T-helper 9 cell (primary cell): ENCODE measurements around the gene HDAC9.

Experiments
- DNase-seq: peaks from one replicate; pipeline ENCODE4 v3.0.0-alpha.2; 2020
- total RNA-seq, 2 donors: gene quantifications; one replicate each; lab custom pipeline; 2026; lab: John Stamatoyannopoulos, UW

The HDAC9 gene
- 1.4 to 4.8 reads per million in 2 donors for total RNA-seq

DNA sequence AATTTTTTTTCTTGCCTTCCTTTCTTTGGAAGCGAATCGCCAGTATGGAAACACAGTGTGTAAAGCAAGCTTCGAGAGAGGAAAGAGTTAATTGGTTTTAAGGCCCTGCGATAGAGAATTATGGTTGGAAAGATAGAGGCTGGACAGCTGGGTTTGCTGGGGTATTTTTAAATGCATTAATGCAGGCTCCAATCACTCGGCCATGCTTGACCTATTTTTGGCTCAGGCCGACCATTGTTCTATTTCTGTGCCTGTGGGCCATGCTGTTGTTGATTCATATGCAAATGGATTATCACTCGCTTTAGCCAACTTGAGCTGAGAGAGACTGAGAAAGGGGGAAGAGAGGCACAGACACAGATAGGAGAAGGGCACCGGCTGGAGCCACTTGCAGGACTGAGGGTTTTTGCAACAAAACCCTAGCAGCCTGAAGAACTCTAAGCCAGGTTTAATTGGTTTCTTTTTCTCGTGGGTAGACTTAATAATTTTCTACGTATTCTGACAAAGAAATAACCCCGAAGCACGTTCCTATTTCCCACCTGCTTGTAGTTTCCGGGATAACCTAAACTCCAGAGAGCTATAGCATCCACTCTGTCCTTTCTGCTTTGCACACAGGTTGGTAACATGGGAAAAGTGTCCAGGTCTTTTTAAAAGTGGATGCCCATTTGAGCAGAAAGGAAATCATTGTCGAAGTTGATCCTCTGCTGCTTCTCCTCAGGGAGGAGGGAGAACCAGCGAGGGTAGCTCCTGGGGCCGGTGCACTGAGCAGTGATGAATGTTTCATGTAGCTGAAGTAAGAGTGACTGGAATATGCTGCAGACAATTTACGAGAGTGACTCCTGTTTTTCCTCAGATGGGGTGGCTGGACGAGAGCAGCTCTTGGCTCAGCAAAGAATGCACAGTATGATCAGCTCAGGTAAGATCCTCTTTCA, at the start of gene HDAC9:
TSS of gene HDAC9 (plus strand) at position 338 of the 929 bp plus-strand sequence. CDS start at position 892, 554 bp downstream.
- DNase-seq = no peak

DNA sequence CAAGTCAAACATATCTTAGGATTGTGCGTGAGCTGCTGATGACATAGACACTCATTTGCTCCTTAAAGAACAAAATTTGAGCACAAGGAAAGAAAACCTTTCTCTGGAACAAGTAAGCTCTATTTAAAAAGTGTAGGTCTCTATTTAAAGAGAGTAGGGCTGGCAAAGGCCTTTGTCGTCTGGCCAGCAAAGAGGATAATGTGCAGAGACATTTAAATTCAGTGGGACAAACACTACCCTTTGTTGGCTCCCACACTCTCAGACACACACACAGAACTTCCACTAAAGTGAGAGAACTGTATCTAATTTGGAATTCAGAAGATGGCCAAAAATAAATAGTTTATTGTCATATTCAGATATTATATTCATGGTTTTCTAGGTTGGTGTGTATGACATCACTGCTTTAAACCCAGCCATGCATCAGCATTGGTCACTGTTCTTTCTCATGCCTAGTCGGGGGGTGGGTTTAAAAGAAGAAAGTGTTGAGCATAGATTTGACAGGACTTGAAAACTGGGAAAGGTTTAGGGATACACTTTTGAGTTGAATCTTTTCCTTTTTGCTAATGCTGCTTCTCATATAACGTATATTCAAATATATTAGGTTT, 49.5 kb upstream of the HDAC9 start:
- no peak for DNase-seq

DNA sequence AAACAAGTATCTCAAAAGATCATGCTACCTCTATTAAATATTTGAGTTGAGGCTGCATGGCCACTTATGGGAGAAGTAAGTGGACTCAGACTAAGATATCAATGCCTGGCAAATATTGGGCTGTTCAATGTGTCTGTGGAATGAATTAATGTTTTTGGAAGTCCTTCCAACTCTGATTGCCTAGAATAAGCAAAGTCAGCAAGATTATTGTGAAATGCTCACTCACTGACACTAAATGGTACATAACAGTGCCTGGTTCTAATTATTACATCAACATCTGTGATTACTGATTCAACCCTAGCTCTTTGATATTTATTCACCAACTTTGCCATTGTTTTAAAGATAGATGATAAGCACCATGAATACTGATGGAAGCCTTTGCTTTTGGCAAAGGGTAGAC, 45.5 kb upstream of the HDAC9 start:
- no peak for DNase-seq

DNA sequence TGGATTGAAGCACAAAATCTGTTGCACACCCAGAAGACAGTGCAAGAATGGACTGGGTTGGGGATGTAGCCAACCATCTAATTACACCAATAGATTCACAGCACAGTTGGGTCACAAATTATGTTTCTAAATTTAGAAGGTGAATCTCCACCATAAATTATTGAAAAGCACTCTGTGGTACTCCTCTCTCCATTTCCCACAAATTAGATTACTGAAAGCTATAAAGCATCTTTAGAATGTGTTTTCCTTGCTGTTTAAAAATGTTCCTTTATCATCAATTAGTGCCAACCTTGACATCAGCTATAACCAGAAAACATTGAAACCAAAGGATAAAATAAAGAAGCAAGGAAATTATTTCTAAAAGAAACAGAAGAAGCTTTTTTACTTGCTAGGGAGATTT, 39.9 kb upstream of the HDAC9 start:
- DNase-seq = no peak

DNA sequence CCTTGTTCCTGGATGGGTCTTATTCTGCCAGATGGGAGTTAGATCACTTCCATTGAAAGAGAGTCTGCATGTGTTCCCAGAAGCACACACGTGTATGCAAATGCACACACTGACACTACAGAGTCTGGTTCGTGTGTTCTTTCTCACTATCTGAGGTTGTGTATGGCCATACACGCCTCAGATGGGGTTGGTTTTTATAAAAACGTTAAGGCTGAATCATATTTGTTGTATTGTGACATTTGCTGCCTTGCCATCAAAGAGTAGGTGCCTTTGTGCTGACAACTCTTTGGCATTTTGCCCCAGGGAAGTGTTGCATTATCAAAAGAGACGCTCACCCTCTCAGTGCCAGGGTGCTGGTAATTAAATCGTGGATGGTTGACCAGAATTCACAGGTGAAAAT, 37.7 kb upstream of the HDAC9 start:
- DNase-seq = no peak

DNA sequence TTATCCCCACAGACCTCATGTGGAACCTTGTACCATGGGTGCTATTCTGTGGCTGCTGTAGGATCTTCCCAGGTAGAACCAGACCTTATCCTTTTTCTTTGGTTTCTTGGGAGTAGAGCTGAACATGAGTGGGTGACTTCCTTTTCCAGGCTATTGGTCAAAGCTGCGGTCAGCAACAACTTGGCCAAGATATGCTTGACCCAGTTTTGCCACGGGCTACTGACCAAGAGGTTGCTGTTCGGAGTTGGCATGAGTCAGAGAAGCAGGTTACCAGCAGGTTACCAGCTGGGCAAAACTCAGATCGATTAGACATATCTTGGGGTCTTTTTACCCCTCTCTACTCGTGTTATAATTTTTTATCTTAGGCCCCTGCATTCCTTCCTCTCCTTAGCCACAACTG, 36.7 kb upstream of the HDAC9 start:
- DNase-seq = no peak

DNA sequence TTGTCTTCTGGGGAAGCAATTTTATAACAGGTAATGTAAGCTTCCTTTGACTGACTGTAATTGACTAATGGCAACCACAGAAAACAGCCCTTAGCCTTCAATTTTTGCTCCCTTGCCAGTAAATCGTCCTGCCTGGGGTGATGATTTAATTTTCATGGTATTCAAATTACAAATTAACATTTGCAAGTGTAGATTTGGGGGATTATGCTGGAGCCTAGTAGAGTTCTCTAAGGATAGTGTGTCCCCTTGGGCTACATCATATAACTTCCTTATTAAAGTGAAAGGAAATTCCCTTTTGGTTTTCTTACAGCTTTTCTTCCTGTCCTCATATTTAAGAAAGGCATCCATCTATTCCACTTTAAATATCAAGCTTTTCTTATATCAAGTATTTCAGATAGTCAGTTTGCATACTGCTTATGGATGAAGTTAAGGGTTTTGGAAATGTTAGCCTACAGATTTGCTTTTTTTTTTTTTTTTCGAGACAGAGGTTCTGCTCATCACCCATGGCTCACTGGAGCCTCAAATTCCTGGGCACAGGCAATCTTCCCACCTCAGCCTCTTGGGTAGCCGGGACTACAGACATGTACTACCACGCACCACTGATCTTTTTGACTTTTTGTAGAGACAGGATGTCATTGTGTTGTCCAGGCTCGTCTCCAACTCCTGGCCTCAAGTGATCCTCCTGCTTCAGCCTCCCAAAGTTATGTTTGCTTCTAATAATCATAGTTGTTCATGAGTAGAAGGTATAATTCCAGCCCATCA, 35.9 kb upstream of the HDAC9 start:
- no peak for DNase-seq

DNA sequence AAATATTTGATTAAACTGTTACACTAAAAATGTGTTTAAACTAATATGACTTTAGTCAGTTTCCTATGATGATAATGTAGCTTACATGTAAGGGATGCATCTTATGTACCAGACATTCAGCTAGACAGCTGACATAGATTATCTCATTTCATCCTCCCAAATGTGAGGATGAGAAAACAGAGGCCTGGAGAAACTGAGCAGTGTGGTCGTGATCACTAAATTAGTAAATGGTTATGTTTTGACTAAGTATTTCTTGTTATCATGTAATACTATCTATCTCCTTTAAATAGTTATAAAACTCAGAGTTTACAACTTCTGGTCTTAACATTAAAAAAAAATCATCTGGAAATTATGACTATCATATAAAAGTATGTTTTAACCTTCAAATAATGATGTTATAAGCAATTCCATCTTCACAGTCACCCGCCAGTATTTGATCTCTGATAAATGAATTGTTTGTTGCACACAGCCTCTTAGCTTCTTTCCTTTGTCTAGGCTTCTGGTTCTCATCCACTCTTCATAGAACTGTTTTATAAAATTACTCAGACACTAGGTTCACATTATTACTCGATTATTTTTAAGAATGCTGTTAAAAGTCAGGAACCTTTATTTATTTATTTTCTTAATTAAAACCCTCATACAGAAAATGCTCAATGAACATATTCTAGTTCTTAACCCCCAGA, 33.6 kb upstream of the HDAC9 start:
- no peak for DNase-seq

DNA sequence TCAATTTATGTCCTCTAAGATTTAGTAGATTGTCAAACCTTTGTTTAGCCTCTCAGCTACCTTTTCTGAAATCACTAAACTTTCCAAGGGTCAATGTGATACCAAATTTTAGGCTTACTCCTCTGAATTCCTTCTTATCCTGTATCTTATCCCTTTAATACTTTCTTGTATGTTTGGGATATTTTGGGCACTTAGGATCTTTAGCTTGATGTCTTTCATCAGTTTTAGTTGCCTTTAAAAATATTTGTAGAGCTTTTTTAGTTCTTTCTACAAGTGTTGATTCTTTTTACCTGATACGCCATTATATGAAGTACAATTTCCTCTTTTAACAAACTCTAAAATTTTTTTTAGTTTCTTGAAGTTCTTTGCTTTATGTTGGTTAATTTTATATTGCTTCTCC, 30.7 kb upstream of the HDAC9 start:
- DNase-seq = no peak

DNA sequence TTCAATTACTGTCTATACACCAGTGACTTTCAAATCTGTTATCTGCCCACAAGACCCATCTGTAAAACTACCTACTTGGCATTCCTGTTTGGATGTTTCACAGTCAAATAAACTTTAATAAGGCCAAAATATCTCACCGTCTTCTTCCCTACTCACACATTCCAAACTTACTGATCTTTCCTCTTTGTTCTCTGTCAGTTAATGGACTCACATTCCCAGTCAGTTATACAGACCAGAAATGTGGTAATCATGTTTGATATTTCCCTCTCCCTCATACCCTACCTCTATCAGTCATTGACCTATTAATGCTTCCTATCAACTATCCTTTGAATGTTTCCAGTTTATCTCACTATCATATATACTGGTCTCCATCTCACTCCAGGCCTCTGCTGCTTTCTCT, 28.5 kb upstream of the HDAC9 start:
- DNase-seq = no peak

DNA sequence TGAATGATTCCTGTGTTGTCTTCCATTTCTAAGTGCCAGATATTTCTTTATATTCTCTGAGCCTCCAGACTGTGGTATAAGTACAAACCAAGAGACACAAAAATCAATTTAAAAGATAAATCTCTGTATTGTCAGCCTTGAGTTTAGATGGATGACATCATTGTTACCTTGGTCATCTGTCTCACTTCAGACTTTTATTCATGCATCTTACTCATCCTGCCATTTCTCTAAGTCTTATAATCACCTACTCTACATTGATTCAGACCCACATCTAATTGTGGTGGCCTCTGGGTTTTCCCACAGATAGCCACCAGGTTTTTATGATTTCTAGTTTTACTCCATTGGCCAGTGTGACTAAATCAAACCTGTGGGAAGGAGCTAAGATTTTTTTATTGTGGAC, 26.8 kb upstream of the HDAC9 start:
- DNase-seq = no peak

DNA sequence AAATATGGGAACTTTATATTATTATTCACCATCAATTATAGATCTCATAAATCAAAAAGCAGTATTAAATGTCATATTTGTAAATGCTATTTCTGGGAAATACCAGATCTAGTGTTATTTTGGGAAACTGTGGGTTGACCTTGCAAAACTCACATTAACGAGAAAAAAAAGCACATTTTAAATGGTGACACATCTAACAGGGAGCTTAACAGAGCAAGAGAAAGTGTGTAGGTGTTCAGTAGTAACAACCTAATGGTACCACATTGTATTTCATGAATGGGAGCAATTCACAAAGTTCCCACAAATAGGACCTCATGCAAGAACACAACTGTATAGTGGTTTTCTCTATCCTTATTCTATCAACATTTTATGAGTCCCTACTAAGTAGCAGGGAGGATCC, 26.2 kb upstream of the HDAC9 start:
- no peak for DNase-seq

DNA sequence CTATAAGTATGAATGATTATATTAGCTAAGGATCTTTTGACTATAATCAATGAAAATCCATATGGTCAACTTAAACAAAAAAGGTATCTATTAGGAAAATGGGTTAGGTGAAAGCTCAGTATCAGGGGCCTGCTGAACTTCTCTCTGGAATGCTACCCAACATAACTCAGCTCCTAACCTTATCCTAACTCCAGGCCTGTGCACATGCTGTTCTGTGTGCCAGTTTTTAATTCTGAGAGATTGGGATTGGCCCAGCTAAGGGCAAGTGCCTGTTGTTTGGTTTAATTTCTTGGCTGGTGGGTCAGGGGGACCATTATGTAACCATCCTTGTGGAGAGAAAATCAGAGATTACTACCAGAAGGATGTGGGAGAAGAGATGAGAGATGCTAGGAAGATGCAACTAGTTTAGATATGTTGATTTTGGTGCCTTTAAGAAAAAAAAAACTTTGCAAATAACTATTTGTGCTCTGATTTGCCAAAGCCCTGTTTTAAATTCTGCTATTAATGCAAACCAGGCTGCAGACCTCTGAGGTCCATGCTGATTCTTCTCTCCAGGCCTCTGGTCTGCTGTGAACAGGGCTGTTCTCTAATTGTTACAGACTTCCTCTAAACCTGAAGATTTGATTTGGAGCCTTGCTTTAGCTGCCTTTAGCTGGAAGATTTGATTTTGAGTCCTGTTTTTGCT, 23.9 kb upstream of the HDAC9 start:
- DNase-seq = no peak

DNA sequence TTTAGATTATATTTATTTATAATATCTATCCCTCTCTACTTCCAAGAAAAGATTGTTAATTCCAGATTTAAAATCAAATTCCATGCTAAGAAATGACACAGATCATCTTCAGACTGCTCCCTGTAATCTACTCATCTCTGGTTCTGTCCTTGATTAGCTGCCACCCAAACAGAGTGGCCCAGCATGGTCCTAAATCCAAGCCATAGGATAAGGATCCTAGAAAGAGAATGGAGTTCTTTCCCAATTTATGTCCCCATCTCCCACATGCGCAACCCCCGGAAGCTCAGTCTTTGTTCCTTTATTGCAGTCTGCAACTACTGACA, 23.4 kb upstream of the HDAC9 start:
- no peak for DNase-seq

DNA sequence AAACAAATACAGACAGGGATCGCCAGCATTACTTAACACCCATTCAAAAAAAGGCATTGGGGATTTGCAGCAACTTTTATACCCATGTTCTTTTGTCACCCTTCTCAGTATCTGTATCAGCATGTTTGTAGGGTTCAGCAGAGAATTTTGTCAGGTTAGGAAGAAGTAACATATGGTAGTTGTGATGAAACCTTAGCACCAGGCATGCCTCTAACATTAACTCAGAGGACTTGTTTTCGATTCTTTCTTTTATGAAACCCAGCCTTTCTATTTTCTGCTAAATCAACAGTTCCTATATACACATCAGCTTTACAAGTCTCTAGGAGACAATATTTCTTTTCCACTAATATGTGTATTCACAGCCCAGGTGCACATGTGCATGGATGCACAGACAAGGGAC, 22.4 kb upstream of the HDAC9 start:
- no peak for DNase-seq

DNA sequence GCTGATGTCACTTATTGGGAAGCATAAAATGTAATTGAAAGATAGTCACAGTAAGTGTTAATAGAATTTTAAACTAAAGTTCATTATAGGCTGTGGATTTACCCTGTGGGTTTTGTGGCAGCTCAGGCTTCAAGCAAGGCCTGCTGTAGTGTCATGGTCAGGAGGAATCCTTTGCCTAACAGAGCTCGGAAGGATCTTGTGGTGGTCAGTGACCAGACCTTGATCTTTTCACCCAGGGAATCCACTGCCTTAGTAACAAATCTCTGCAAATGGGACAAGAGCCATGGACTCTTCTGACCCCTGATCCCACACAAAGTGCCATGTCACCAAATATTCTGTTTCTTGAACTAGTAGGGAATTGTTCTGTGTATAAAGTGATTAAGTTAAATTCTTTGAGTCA, 20.6 kb upstream of the HDAC9 start:
- DNase-seq = no peak

DNA sequence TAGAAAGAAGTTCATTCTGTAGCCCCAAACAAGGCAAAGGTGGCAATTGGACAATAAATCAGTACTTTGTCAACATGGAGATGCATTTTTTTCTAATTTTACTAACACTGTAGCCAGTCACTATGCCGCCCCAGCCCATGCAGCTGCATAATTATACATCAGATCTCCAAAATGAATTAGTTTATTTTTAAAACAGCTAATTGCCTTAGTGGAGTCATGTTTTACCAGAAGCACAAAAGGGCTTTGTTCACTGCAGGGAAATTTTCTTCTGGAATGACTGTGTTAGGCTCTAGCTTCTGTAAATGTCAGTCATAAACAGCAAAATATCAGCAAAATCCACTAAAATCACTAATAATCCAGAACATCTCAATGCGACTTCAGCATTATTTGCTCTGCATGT, 20.1 kb upstream of the HDAC9 start:
- no peak for DNase-seq

DNA sequence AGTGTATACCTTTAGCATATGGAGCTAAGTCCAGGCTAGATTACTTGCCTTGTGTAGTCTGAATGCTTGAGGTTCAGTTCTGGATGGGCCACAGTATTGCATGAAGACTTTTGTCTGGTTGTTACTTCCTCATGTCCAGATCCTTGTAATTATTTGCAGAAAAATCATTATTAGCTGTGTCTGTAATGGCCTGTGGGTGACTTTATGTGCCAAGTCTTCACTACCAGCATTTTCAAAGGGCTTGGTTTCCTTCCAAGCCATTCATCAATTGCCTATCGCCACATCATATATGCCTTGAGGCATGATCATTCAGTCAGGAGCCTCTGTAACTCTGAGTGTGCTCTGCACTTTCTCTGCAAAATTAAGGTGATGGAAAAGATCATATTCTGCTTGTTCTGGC, 13.8 kb upstream of the HDAC9 start:
- no peak for DNase-seq

DNA sequence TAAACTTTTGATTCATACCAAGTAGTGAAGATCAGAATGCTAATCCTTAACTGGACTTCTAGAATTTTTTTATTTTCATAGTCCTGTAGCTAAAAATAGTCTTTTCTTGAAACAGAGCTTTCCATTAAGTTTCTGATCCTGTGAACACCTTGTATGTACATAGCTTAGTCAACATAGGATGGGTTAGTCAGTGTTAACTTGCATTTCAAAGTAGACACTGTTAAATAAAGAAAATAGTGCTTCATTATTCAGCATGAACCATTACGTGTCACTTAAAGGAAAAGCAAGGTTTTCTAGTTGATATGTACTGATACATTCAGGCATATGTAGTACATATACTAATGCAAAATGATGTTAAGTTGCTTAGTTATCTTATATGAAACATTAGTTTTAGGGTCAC, 7.5 kb upstream of the HDAC9 start:
- no peak for DNase-seq

DNA sequence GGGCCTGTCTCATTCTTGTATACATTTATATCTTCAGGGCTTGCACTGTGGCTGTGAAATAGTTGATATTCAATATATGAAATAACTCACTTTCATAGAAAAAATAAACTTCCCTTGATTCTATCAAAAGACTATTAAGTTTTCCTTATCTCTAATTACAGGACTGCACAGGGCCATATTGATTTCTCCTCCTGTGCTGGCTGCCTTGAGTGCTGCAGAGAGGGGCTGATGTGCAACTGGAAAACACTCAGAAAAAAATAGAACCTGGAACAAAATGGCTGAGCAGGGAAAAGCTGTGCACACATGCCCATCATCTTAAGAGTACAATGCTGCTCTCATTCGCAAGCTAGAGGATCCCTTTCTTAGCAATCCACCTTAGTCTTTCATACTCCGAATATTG, 5.9 kb upstream of the HDAC9 start:
- DNase-seq = no peak

DNA sequence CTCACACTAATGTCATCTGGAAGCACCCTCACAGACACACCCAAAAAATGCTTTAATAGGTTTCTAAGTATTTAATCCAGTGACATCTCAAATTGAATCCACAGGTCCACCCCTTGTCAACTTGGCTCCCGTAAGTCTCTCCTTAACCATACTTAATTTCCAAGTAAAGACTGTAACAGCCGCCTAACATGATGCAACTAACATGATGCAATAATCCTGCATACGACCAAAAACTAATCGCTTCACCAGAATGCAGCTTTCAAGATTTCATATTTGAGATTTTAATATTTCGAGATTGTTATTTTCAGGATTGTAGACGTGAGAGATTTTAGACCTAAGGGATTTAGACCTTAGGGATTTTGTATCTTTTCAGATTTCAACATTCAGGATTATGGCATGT, 3.7 kb upstream of the HDAC9 start:
- DNase-seq = no peak

DNA sequence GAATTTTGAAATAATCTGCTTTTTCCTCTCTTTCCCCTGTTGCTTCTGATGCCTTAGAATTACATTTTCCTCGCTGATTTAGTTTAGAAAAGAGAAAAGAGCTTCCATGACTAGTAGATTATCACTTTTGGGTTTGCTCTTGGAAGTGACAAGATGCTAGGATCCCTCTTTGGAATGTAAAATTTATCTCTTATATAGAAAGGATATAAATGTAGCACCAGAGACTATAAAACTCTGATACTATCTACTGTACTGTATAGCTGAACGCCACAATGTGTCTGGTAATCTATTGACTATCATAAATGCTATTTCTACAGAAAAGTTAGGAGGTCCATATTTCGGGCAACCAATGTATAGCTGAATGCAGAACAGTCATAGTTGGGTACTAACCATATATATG, 1.1 kb upstream of the HDAC9 start:
- DNase-seq = no peak
